ENCODE data around the gene ZC3H12C.
"Not testable (repeated sequence)": the region's sequence is repeated elsewhere in the genome, so short reads cannot be mapped to it uniquely, and the experiment has no call there.

The ZC3H12C gene

DNA sequence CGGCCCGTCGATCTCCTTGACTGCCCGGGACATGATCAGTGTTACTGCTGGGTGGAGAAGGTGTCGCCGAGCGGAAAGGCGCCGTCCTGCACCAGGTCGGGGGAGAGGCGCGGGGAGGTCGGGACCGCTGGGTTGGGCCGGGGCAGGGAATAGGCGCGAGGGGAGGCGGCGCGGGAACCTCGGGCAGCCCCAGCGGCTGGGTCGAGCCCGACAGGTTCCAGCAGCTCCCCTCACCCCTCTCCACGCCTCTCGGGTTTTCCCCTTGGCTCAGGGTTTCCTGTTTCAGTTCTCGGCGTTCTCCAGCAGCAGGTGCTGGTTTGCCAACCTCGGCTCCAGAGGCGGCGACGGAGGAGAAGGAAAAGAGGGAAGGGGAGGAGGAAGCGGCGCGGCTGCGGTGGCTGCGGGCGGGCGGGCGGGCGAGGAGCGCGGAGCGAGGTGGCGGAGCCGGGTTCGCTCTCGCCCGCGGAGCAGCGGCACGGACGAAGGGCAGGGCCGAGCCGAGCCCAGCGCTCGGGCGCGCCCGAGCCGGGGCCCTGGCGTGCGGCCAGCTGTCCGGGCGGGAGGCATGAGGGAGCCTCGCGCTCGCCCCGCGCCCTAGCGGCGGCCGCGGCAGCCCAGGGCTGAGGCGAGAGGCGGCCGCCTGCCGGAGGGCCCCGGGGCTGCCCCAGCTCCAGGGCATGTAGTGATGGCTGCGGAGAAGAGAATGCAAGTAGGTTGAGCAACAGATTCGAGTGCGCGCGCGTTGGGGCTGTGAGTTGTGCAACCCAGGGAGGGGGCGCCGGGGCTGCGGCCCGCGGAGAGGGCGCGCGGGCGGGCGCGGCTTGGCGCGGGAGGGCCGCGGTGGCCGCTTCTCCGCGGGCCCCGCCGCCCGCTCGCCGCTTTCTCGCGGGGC is at the start of gene ZC3H12C:
Gene ZC3H12C, plus strand, starts transcription at position 878 of the 892 bp plus-strand sequence. CDS start 20 bp downstream, outside the sequence.
- no peak for DNase-seq (ENCODE audit: low read depth in 2 of 2)

DNA sequence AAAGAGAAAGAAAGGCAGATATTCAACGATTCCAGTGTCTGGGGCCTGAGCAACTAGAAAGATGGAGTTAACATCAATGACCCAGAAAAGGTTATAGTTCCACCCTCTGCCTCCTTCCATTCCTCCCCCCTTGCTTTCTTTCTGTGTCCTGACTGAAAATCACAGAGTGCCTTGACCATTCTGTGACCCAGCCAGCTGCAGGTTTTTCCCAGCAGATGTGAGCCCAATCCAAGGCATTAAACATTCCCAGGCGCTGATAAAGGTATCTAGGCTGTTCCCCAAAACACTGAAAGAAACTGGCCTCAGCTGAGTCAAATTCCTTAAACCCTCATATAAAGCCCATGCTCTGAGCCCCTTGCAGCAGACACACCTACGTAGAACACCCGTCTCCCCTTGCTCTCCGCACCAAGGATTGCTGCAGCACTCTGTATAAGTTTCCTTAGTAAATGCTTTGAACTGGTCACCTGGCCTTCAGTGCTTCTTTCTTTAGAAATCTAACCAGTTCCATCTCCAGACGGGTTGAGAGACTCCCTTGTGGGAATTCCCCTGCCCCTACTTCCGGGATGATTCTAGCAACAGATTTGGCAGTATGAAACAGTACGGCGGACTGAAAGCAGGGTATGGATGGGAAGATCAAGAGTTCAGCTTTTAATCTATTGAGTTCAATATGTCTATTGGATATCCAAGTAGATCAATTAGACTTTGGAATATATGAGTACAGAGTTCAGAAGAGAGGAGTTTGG is 48.8 kb upstream of the ZC3H12C start:
- no peak for DNase-seq (ENCODE audit: low read depth in 2 of 2)

DNA sequence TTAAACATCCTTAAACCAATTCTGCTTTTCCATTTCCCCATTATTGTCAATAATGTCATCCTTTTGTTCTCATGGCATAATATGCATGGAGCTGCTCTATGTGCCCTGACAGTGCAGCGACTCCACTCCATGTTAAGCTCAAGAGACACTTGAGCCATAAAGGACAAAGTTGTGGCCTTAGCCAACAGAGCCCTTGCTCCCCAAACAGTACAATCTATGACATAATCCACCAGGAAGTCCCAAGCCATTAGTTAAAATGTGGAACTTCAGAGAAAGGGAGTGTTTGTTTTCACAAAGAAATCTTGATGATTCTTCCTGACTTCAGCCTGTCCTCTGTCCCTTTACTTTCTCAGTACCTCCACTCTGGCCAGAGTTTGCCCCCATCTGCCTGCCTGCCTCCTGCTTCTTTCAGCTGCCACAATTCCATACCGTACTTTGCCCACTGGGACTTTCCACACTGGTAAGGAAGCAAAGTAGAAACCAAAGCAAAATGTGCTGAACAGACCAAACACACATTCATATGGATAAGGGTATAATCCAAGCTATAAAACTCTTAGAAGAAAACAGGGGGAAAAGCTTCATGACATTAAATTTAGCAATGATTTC is 46.3 kb upstream of the ZC3H12C start:
- DNase-seq (ENCODE audit: low read depth in 2 of 2) = no peak

DNA sequence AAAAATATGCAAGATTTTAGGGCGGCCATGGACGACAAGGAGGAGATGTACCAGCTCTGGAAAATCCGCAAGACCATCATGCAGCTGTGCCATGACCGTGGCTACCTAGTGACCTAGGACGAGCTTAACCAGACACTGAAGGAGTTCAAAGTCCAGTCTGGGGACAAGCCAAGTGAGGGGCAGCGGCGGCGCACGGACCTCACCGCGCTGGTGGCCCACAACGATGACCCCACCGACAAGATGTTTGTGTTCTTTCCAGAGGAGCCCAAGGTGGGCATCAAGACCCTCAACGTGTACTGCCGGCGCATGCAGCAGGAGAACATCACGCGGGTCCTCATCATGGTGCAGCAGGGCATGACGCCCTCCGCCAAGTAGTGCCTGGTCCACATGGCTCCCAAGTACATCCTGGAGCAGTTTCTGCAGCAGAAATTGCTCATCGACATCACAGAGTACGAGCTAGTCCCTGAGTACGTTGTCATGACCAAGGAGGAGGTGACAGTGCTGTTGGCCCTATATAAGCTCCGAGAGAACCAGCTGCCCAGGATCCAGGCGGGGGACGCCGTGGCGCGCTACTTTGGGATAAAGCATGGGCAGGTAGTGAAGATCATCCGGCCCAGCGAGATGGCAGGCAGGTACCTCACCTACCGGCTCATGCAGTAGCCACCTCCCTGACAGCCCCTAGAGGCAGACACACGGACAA is 43.5 kb upstream of the ZC3H12C start:
- DNase-seq (ENCODE audit: low read depth in 2 of 2) = no peak

DNA sequence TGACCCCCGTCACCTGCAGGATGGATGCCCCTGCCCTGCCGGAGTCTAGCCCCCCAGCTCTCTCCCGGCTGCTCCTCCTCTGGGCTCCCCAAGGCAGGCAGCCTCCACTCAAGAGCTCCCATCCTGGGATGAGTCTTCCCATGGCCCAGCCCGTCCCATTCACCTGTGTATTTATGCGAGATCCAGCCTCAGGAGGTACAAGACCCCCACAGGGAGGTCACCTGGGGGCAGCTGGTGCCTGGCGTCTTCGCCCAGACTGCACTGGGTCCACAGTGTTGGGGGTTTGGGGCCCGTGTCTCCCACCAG is 43.0 kb upstream of the ZC3H12C start:
- DNase-seq (ENCODE audit: low read depth in 2 of 2) = no peak

DNA sequence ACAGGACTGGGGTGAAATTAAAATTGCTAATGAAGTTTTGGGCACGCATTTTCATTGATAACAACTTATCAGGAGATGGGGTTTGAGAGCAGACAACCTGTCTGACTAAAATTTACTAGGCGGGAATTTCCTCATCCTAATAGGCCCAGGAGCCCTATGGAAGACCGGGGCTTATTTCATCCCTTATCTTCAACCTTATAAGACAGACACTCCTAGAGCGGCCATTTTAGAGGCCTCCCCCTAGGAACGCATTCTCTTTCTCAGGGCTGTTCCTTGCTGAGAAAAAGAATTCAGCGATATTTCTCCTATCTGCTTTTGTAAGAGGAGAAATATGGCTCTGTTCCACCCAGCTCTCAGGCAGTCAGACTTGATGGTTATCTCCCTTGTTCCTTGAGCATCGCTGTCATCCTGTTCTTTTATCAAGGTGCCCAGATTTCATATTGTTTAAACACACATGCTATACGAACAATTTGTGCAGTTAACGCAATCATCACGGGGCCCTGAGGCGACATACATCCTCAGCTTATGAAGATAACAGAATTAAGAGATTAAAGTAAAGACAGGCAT is 39.3 kb upstream of the ZC3H12C start:
- DNase-seq (ENCODE audit: low read depth in 2 of 2) = no peak

DNA sequence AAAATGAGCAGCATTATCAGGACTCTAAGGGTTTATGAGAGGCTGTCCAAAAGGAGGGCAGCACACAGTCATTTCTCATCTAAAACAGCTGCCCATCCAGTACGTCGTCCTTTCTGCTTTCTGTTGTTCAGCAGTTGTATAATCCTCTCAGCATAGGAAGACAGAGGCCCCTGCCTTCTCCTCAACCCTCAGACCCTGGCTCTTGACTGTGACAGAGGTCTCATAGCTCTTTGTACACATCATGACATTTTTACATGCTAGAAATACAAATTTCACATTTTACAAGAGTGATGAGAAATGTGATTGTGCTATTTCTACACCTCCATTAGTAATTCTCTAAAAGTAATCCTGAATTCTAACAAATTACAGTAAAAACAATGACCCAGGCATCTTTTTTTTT is 36.2 kb upstream of the ZC3H12C start:
- DNase-seq (ENCODE audit: low read depth in 2 of 2) = no peak

DNA sequence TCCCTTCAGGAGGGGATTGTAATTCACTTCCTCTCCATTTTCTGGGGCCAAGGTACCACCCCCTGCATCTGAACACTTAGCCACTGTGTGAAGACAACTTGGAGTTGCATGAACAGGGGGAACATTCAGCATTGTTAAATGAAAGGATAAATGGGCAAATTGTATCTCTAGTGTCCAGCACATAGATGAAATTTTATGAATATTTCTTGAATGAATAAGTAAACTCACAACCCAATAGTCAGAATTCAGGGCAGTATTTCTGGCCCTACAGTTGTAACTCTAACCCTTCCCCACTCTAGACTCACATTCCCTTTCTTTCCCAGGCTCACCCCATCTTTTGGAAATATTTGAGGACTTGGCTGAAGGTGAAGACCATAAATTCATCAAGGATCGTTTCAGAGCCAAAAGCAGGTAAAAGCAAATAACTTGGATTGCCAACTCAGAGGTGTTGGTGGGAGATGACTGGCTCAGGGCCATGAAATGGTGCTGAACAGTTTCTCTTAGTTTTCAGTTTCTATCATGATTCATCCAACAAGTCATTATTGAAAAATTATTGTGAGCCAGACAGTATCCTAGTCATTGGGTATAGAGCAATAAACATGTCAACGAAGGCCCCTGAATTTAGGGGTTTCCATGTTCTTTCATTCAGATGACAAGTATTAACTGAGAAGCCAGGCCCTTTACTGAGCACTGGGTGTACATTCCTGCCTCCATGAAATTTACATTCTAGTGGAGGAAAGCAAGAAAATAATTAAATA is 33.3 kb upstream of the ZC3H12C start:
- no peak for DNase-seq (ENCODE audit: low read depth in 2 of 2)

DNA sequence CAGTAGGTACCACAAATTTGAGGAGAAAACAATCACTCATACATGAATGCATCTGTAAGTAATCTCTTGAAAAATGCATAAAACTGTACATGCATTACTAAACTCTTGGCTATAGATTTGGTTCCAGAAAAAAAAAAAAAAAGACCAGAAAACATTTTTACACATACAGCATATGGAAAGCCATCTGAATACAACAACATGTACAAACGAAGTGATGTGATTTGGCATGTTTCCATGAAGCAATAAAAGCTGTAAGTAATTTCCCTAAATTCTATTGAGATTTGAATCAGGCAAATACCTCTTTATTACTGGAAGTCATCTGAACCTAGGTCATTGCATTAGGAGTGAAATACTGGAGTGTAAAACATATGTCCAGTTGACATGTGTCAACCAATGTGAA is 31.9 kb upstream of the ZC3H12C start:
- no peak for DNase-seq (ENCODE audit: low read depth in 2 of 2)

DNA sequence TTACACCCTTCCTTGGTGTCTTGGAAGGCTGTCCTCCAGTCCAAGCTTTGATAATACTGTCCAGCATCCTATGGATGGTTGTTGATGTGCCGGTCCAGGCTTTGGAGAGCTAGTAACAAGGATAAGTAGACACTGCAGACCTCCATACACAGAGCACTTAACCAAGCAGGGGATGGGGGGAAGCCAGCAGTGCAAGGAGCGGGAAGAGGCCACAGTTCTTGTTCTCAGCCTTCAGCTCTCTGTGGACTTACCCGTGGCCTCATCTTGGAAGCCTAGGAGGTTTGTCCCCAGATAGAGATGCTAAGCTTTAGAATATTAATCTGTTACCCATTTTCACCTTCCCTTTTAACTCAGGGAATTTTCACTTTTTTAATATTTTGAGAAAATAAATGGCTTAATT is 30.9 kb upstream of the ZC3H12C start:
- DNase-seq (ENCODE audit: low read depth in 2 of 2) = no peak

DNA sequence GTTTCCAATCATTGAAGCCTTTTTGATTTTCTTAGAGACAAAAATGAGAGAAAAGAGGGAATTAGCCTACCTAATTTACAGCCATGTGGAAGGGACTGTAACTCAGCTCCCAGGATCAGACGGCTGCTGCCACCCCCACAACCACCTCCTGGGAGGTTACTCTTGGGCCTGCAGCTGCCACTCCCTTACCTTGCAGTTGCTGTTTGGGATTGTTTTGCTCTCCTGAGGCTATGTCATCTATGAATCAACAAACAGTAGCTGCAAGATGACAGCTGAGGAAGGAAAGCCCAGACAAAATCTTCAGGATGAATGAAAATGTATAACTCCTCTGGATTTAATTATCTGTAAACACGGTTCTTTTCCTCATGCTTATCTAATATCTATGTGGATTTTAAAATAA is 28.0 kb upstream of the ZC3H12C start:
- DNase-seq (ENCODE audit: low read depth in 2 of 2) = no peak

DNA sequence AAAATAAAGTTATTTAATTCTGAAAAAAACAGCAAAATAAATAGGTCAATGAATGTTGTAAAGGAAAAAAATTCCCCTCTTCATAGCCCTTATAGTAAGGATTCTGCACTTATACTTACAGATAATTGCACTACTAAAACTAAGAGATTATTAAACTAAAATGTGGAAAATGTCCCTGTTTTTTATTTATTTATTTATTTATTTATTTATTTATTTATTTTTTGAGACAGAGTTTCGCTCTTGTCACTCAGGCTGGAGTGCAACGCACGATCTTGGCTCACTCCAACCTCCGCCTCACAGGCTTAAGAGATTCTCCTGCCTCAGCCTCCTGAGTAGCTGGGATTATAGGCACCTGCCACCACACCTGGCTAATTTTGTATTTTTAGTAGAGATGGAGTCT is 25.2 kb upstream of the ZC3H12C start:
- not testable (repeated sequence) for DNase-seq (ENCODE audit: low read depth in 2 of 2)

DNA sequence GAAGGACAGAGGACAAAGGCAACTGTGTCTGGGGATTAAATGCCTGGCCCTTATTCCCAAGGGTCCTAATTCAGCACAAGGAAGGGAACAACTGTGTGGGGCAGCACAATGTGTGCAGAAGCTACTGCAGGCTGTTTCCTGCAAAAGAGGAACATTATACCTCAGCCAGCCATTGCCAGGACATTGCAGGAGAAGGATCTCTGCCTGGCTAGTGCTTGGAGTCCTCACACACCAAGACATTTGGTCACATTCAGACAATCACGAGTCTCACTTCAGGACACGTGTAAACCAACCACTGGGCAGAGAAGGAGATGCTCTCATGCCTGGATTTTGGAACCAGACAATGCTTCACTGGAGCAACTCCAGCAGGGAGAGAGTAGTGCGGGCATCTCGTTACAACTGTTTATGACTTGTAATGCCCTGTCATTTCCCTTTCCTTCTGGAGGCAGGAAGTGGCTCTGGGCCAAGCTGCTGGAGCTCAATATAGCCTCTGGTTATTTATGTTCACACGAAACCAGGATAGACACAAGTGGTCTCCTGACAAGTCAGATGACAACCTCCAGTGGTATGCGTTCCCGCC is 23.9 kb upstream of the ZC3H12C start:
- no peak for DNase-seq (ENCODE audit: low read depth in 2 of 2)

DNA sequence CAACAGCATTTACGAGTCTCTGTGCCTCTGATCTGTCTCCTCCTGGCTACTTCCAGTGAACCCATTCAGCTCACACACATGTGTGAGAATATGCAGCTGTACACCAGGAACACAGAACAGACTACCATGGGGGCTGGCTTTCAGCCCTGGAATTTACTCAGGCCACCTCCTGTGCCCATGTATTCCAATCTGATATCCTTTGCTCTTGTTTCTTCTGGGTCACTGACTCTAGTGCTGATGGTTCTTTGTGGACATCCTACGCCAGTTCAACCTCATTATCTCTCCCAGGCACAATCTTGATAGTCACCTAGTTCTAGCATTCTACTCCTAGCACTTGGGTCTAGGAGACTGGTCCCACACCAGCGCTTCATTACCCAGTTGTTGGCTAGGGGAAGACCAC is 23.0 kb upstream of the ZC3H12C start:
- no peak for DNase-seq (ENCODE audit: low read depth in 2 of 2)

DNA sequence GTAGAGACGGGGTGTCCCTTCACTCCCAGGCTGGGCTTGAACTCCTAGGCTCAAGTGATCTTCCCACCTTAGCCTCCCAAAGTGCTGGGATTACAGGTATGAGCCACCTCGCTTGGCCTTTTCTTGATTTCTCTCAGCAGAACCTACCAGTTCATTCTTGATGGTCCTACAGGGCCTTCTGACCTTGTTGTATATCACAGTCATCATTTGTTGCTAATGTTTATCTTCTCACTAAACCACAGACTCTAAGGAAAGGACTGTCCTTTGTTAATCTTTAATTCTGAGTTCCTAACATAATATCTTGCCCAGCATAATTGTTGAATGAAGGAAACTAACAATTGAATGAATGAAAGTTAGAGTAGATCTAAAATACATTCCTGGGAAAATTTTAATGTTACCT is 22.0 kb upstream of the ZC3H12C start:
- no peak for DNase-seq (ENCODE audit: low read depth in 2 of 2)

DNA sequence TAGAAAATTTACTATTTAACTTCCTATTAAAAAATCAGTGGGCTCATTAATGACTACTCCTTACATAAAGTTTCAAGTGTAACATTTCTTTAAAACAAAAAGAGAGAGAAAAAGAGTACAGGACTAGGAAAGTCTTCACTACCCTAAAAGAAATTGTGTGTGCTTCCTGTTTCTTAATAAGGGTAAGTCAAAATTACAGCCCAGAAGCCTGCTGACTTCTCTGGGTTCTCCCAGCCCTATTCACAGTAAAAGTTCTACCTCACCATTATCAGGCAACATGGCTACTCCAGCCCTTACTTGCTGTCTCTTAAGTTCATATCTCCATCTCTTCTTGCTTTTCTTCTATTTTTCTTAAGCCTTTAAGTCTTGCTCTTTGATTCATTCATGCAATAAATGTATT is 20.3 kb upstream of the ZC3H12C start:
- DNase-seq (ENCODE audit: low read depth in 2 of 2) = no peak

DNA sequence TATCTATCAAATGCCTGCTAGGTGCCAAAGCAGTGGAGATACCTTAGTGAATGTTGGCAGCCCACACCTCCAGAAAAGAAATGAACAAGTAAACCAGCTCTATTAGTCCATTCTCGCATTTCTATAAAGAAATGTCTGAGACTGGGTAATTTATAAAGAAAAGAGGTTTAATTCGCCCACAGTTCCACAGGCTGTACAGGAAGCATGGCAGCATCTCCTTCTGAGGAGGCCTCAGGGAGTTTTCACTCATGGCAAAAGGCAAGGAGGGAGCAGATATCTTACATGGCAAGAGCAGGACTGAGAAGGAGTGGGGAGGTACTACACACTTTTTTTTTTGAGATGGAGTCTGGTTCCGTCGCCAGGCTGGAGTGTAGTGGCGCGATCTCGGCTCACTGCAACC is 18.7 kb upstream of the ZC3H12C start:
- DNase-seq (ENCODE audit: low read depth in 2 of 2) = no peak

DNA sequence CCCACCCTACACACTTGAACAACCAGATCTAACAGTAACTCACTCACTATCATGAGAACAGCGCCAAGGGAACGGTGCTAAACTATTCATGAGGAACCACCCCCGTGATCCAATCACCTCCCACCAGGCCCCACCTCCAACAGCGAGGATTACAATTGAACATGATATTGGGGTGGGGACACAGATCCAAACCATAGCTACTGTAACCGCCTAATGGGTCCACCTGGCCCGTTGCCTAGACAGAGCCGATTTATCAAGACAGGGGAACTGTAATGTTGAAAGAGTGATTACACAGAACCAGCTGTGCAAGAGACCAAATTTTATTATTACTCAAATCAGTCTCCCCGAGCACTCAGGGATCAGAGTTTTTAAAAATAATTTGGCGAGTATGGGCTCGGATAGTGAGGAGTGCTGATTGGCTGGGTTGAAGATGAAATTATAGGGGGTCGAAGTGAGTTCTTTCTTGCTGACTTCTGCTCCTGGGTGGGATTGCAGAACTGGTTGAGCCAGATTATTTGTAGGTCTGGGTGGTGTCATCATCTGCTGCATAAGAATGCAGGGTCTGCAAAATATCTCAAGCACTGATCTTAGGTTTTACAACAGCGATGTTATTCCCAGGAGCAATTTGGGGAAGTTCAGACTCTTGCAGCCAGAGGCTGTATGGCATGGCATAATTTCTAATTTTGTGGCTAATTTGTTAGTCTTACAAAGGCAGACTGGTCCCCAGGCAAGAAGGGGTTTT is 17.9 kb upstream of the ZC3H12C start:
- no peak for DNase-seq (ENCODE audit: low read depth in 2 of 2)

DNA sequence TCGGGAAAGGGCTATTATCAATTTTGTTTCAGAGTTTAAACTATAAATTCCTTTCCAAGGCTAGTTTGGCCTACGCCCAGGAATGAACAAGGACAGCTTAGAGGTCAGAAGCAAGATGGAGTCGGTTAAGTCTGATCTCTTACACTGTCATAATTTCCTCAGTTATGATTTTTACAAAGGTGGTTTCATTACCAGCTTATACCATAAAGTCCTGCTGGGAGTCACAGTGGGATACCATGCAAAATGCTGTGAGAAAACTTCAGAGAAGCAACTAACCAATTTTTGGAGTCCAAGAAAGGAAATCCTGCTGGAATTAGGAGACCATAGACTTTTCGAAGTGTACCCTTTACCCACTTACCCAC is 17.4 kb upstream of the ZC3H12C start:
- DNase-seq (ENCODE audit: low read depth in 2 of 2) = no peak

DNA sequence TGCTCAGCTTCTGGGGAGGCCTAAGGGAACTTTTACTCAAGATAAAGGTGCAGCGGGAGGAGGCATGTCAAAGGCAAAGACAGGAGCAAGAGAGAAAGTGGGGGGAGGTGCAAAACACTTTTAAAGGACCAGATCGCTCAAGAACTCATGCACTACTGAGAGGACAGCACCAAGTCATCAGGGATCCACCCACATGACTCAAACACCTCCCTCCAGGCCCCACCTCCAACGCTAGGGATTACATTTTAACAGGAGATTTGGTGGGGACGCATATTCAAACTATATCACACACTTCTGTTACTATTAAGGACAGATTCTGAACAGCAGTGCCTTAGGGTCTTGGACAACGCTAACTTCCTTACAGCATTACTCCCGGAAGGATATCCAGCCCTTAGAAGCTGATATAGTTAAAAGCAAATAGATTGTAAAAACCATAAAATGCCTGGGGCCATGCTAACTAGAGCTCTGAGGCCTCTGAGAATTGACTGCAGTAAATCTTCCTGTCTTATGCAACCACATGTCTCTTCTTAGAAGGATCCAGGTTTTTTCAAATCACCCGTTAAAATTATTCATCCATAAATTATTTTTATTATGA is 16.7 kb upstream of the ZC3H12C start:
- DNase-seq (ENCODE audit: low read depth in 2 of 2) = no peak

Measured in stimulated activated CD8-positive, alpha-beta memory T cell treated with anti-CD3 and anti-CD28 coated beads, Interleukin-2, amount 100 ng/mL, for 1 hour (primary cell).